ENCODE data around the gene ABCA13.

- no peak for TF ChIP-seq CTCF (IDR thresholded peaks at IDR 0.05; ENCODE audit: low read depth, low read length)
- no peak for TF ChIP-seq MYC (IDR thresholded peaks at IDR 0.05; ENCODE audit: low read depth, low read length)
- no peak for TF ChIP-seq POLR2A (IDR thresholded peaks at IDR 0.05; ENCODE audit: extremely low read depth, insufficient read length)
- TF ChIP-seq MAX (IDR thresholded peaks at IDR 0.05; ENCODE audit: low read depth, low read length), result no peak
Observed at GRCh38 chr7:48177271-48177670, 6.0 kb downstream of the ABCA13 start.

All from NB4 (cell line).